ENCODE measurements around the gene TBC1D14. TPM values are rescaled to one million over a fixed set of nuclear protein-coding genes. Genes with fewer than 3 reads are reported as not detected.

Gene TBC1D14
- total and polyA plus RNA-seq, 9 of the 15 experiments (the other 6 are each of a cell fraction or from before 2014, with no cell fraction given), result 2.1 to 59.6 (median 44.8) TPM

- TF ChIP-seq DEAF1 (CRISPR knock-in tag; IDR thresholded peaks at IDR 0.05) (no peak), NONO (IDR thresholded peaks at IDR 0.05; ENCODE audit: low read depth in 2 of 2, low read length in 1 of 2) (no peak)
- TF ChIP-seq, protein P1, sequence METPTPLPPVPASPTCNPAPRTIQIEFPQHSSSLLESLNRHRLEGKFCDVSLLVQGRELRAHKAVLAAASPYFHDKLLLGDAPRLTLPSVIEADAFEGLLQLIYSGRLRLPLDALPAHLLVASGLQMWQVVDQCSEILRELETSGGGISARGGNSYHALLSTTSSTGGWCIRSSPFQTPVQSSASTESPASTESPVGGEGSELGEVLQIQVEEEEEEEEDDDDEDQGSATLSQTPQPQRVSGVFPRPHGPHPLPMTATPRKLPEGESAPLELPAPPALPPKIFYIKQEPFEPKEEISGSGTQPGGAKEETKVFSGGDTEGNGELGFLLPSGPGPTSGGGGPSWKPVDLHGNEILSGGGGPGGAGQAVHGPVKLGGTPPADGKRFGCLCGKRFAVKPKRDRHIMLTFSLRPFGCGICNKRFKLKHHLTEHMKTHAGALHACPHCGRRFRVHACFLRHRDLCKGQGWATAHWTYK (CRISPR knock-in tag; IDR thresholded peaks at IDR 0.05), result no peak
Observed at GRCh38 chr4:7020856-7021255, 111.2 kb downstream of the TBC1D14 start (continued).

DNA sequence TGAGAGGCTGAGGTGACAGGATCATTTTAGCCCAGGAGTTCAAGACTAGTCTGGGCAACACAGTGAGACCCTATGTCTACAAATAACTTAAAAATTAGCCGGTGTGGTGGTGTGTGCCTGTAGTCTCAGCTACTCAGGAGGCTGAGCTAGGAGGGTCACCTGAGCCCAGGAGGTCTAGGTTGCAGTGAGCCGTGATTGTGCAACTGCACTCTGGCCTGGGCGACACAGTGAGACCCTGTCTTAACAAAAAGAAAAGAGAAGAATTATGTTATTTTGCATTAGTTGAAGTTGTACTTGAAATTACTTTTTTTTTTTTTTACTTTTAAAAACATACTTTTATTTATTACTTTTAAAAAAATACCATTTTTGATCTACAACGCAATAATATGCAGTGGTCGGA lies 111.7 kb downstream of the TBC1D14 start:
- Histone ChIP-seq H3K27ac (ENCODE audit: extremely low read depth, low read depth, low read length) (no peak overlapping the region), H3K4me1 (replicated peaks in 1 of 2; ENCODE audit: control insufficient read depth in 2 of 2, insufficient read depth in 2 of 2, low read length in 2 of 2) (peaks cover 4 to 15% of the 10 kb centered on the region in 2 experiments; a peak in 3 of 5 replicates), H3K9me1 (ENCODE audit: control insufficient read depth, insufficient read depth, low read length) (peaks cover 5% of the 10 kb centered on the region), H3K79me2 (ENCODE audit: control insufficient read depth, insufficient read depth, low read length) (0 out of 3 replicates have a peak, but pooled peaks cover 3% of the 10 kb centered on the region), H3K36me3 (ENCODE audit: control insufficient read depth, insufficient read depth, low read length) (peaks cover 95% of the 10 kb centered on the region), H2AFZ (ENCODE audit: low read depth, low read length) (no peak overlapping the region), H3K4me3 (no peak overlapping the region), H3K9ac (ENCODE audit: insufficient read depth in 1 of 2, low read depth in 2 of 2, low read length in 2 of 2) (no peak overlapping the region), H3K9me3 (replicated peaks; ENCODE audit: control insufficient read depth, insufficient read depth, low read depth, low read length) (no peaks in the 10 kb centered on the region), H4K20me1 (replicated peaks; ENCODE audit: control insufficient read depth, insufficient read depth, low read length) (peaks cover 3% of the 10 kb centered on the region; the same call in 1 of the 2 replicates), H3K4me2 (ENCODE audit: insufficient read depth, low read length) (no peak overlapping the region), H3K27me3 (ENCODE audit: control insufficient read depth in 2 of 2, insufficient read depth in 2 of 2, low read length in 2 of 2) (no peaks in the 10 kb centered on the region)
- BruUV-seq (replicated peaks), result no TSS peak
- intact Hi-C loops (cut with micrococcal nuclease) (no loop called here), in situ Hi-C loops (cut with MboI) (no loop called here)
- DNase-seq (ENCODE audit: extremely low read depth in 1 of 4, low spot score in 3 of 4) (no peak), FAIRE-seq (no peak), ATAC-seq (no peak)
- TF ChIP-seq ZFP1 (CRISPR knock-in tag; IDR thresholded peaks at IDR 0.05) (no peak), SAP30 (IDR thresholded peaks at IDR 0.05; ENCODE audit: borderline replicate concordance, insufficient read depth, low read depth, low read length, poor library complexity, severe bottlenecking) (no peak), POLR3G (IDR thresholded peaks at IDR 0.05; ENCODE audit: extremely low read depth, insufficient read length, insufficient replicate concordance) (no peak), SMARCE1 (IDR thresholded peaks at IDR 0.05) (no peak), RBBP5 (IDR thresholded peaks at IDR 0.05; ENCODE audit: borderline replicate concordance, insufficient read depth, low read length, poor library complexity, severe bottlenecking) (no peak), MAZ (CRISPR knock-in tag; conservative IDR thresholded peaks at IDR 0.05 in 1 of 2, IDR thresholded peaks at IDR 0.05 in 1 of 2) (no peak), JUND (IDR thresholded peaks at IDR 0.05; ENCODE audit: borderline replicate concordance, low read depth, low read length) (no peak), JUND (tag; IDR thresholded peaks at IDR 0.05; ENCODE audit: borderline replicate concordance, low read depth, low read length) (no peak)
- TF ChIP-seq, protein P2, sequence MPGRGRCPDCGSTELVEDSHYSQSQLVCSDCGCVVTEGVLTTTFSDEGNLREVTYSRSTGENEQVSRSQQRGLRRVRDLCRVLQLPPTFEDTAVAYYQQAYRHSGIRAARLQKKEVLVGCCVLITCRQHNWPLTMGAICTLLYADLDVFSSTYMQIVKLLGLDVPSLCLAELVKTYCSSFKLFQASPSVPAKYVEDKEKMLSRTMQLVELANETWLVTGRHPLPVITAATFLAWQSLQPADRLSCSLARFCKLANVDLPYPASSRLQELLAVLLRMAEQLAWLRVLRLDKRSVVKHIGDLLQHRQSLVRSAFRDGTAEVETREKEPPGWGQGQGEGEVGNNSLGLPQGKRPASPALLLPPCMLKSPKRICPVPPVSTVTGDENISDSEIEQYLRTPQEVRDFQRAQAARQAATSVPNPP (IDR thresholded peaks at IDR 0.05; ENCODE audit: borderline replicate concordance, insufficient read depth, insufficient read length), result no peak
- TF ChIP-seq, protein P3, sequence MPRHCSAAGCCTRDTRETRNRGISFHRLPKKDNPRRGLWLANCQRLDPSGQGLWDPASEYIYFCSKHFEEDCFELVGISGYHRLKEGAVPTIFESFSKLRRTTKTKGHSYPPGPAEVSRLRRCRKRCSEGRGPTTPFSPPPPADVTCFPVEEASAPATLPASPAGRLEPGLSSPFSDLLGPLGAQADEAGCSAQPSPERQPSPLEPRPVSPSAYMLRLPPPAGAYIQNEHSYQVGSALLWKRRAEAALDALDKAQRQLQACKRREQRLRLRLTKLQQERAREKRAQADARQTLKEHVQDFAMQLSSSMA (CRISPR knock-in tag; IDR thresholded peaks at IDR 0.05), result no peak
- 80% methylated on average over 5 of the region's 5 CpGs for WGBS (ENCODE audit: insufficient coverage, low coverage, missing lambda C conversion rate)
- ChIA-PET POLR2A (no interaction called here), CTCF (ENCODE audit: low intra/inter-chr PET ratio) (interaction anchor here (0.6 kb wide), 1 partner anchor 734 kb away, joined by 3 read pairs; no protein-coding TSS in a partner anchor)

Measured in K562 (cell line).